SJSA1 (cell line): Measurements from ENCODE around the gene NFYA. TPM values are rescaled to one million over a fixed set of nuclear protein-coding genes. Genes with fewer than 3 reads are reported as not detected.
"Not testable (repeated sequence)": the region's sequence is repeated elsewhere in the genome, so short reads cannot be mapped to it uniquely, and the experiment has no call there.

Experiments used
- DNase-seq, 2 experiments: peaks; one replicate each; pipeline ENCODE4 v3.0.0-alpha.2; 2015 to 2020; ENCODE audit warnings: low spot score in 2 of 2, low read depth in 1 of 2
- H3K27ac ChIP-seq: fragments of 250-450 bp; sonication (Bioruptor Pico); 2 replicates; pipeline ENCODE4 v1.5.1; 2020; ENCODE audit warnings: mild to moderate bottlenecking, moderate library complexity
- H3K27me3 ChIP-seq: fragments of 250-450 bp; sonication (Bioruptor Pico); replicated peaks from 2 replicates; pipeline ENCODE4 v1.5.1; 2020; ENCODE audit warnings: mild to moderate bottlenecking, moderate library complexity
- H3K36me3 ChIP-seq: fragments of 250-450 bp; sonication (Bioruptor Pico); 2 replicates; pipeline ENCODE4 v1.5.1; 2020; ENCODE audit warnings: mild to moderate bottlenecking
- H3K4me1 ChIP-seq: fragments of 250-450 bp; sonication (Bioruptor Pico); replicated peaks from 2 replicates; pipeline ENCODE4 v1.6.1; 2021; ENCODE audit warnings: mild to moderate bottlenecking
- H3K4me3 ChIP-seq: fragments of 250-450 bp; sonication (Bioruptor Pico); 2 replicates; pipeline ENCODE4 v1.5.1; 2020; ENCODE audit warnings: mild to moderate bottlenecking
- H3K9me3 ChIP-seq: fragments of 250-450 bp; sonication (Bioruptor Pico); replicated peaks from 2 replicates; pipeline ENCODE4 v1.5.1; 2020; ENCODE audit warnings: mild to moderate bottlenecking
- total RNA-seq: library from RNA; depleted of rRNA; stranded (reverse); fragments of >200 nt; shearing (Covaris generic); gene quantifications from 2 replicates; pipeline ENCODE4 v1.2.3, GENCODE V29; 2014

NFYA gene
- total RNA-seq, 1 experiment from 2014 or later, result 14.9 TPM

GRCh38 chr6:41090841-41091761 lies 18.3 kb downstream of the NFYA start:
- H3K27me3 ChIP-seq, result no peaks in the 10 kb centered on the region
- no peak for DNase-seq
- no peak overlapping the region for H3K4me3 ChIP-seq
- H3K9me3 ChIP-seq, result no peaks in the 10 kb centered on the region
- H3K36me3 ChIP-seq, result peaks cover 90% of the 10 kb centered on the region
- no peak overlapping the region for H3K27ac ChIP-seq
- H3K4me1 ChIP-seq, result no peaks in the 10 kb centered on the region

- peaks cover 96% of the 10 kb centered on the region for H3K36me3 ChIP-seq
- no peak overlapping the region for H3K4me3 ChIP-seq
- H3K9me3 ChIP-seq, result no peaks in the 10 kb centered on the region
- DNase-seq, result no peak
- no peak overlapping the region for H3K27ac ChIP-seq
- H3K27me3 ChIP-seq, result no peaks in the 10 kb centered on the region
- H3K4me1 ChIP-seq, result peaks cover 3% of the 10 kb centered on the region; the same call in 1 of the 2 replicates
These were observed 19.8 kb downstream of the NFYA start for GRCh38 chr6:41092421-41093140.

GRCh38 chr6:41093729-41094128 lies 21.0 kb downstream of the NFYA start:
- H3K27me3 ChIP-seq, result no peaks in the 10 kb centered on the region
- H3K4me3 ChIP-seq, result no peak overlapping the region
- H3K27ac ChIP-seq, result no peak overlapping the region
- peaks cover 98% of the 10 kb centered on the region for H3K36me3 ChIP-seq
- H3K4me1 ChIP-seq, result peaks cover 9% of the 10 kb centered on the region; the same call in 1 of the 2 replicates
- DNase-seq, result no peak
- no peaks in the 10 kb centered on the region for H3K9me3 ChIP-seq

GRCh38 chr6:41097467-41098090 lies 24.8 kb downstream of the NFYA start:
- H3K27me3 ChIP-seq, result no peaks in the 10 kb centered on the region
- peak in 1 of 2 experiments; percentile 31 for DNase-seq
- no peak overlapping the region for H3K4me3 ChIP-seq
- H3K36me3 ChIP-seq, result peaks cover 85% of the 10 kb centered on the region
- H3K4me1 ChIP-seq, result peaks cover 9% of the 10 kb centered on the region; the same call in 1 of the 2 replicates
- no peak overlapping the region for H3K27ac ChIP-seq
- H3K9me3 ChIP-seq, result no peaks in the 10 kb centered on the region

GRCh38 chr6:41098366-41098765 lies 25.6 kb downstream of the NFYA start:
- Histone ChIP-seq H3K27me3 (no peaks in the 10 kb centered on the region), H3K4me3 (no peak overlapping the region), H3K36me3 (peaks cover 77% of the 10 kb centered on the region), H3K4me1 (peaks cover 9% of the 10 kb centered on the region; the same call in 1 of the 2 replicates), H3K9me3 (no peaks in the 10 kb centered on the region), H3K27ac (no peak overlapping the region)
- DNase-seq, result no peak

- no peaks in the 10 kb centered on the region for H3K9me3 ChIP-seq
- no peak for DNase-seq
- H3K4me3 ChIP-seq, result no peak overlapping the region
- H3K36me3 ChIP-seq, result peaks cover 52% of the 10 kb centered on the region
- peaks cover 9% of the 10 kb centered on the region; the same call in 1 of the 2 replicates for H3K4me1 ChIP-seq
- H3K27ac ChIP-seq, result no peak overlapping the region
- H3K27me3 ChIP-seq, result no peaks in the 10 kb centered on the region
These were observed 28.1 kb downstream of the NFYA start for GRCh38 chr6:41100871-41101287.

GRCh38 chr6:41103847-41104246 lies 31.1 kb downstream of the NFYA start:
- Histone ChIP-seq H3K9me3 (no peaks in the 10 kb centered on the region), H3K4me1 (no peaks in the 10 kb centered on the region), H3K27me3 (no peaks in the 10 kb centered on the region), H3K36me3 (peaks cover 22% of the 10 kb centered on the region), H3K27ac (no peak overlapping the region), H3K4me3 (no peak overlapping the region)
- no peak for DNase-seq

GRCh38 chr6:41111017-41111416 lies 38.2 kb downstream of the NFYA start:
- Histone ChIP-seq H3K4me1 (no peaks in the 10 kb centered on the region), H3K27ac (no peak overlapping the region), H3K36me3 (no peaks in the 10 kb centered on the region), H3K9me3 (no peaks in the 10 kb centered on the region), H3K27me3 (no peaks in the 10 kb centered on the region), H3K4me3 (no peak overlapping the region)
- DNase-seq, result no peak

- H3K9me3 ChIP-seq, H3K4me3 ChIP-seq, H3K36me3 ChIP-seq, H3K4me1 ChIP-seq, DNase-seq, H3K27ac ChIP-seq, H3K27me3 ChIP-seq: not testable (repeated sequence)
These were observed 42.3 kb downstream of the NFYA start for GRCh38 chr6:41115027-41115426.

- Histone ChIP-seq H3K36me3 (no peaks in the 10 kb centered on the region), H3K4me1 (no peaks in the 10 kb centered on the region), H3K27me3 (no peaks in the 10 kb centered on the region; the same call in 1 of the 2 replicates), H3K4me3 (no peak overlapping the region), H3K27ac (no peak overlapping the region), H3K9me3 (no peaks in the 10 kb centered on the region)
- DNase-seq, result no peak
These were observed 46.7 kb downstream of the NFYA start for GRCh38 chr6:41119508-41119907.

- H3K4me1 ChIP-seq, result no peaks in the 10 kb centered on the region
- no peak for DNase-seq
- H3K27ac ChIP-seq, result no peak overlapping the region
- H3K4me3 ChIP-seq, result no peak overlapping the region
- no peaks in the 10 kb centered on the region; the same call in 1 of the 2 replicates for H3K27me3 ChIP-seq
- no peaks in the 10 kb centered on the region for H3K36me3 ChIP-seq
- no peaks in the 10 kb centered on the region for H3K9me3 ChIP-seq
These were observed 47.3 kb downstream of the NFYA start for GRCh38 chr6:41120058-41120457.

GRCh38 chr6:41122373-41122772 lies 49.6 kb downstream of the NFYA start:
- no peak overlapping the region for H3K27ac ChIP-seq
- no peak for DNase-seq
- no peaks in the 10 kb centered on the region for H3K4me1 ChIP-seq
- H3K36me3 ChIP-seq, result no peaks in the 10 kb centered on the region
- no peak overlapping the region for H3K4me3 ChIP-seq
- H3K27me3 ChIP-seq, result no peaks in the 10 kb centered on the region; the same call in 1 of the 2 replicates
- H3K9me3 ChIP-seq, result no peaks in the 10 kb centered on the region

- DNase-seq, result no peak
- Histone ChIP-seq H3K36me3 (no peaks in the 10 kb centered on the region), H3K4me1 (no peaks in the 10 kb centered on the region), H3K27ac (no peak overlapping the region), H3K9me3 (no peaks in the 10 kb centered on the region), H3K27me3 (no peaks in the 10 kb centered on the region; the same call in 1 of the 2 replicates), H3K4me3 (no peak overlapping the region)
These were observed 50.1 kb downstream of the NFYA start for GRCh38 chr6:41122918-41123317.
